Activated CD8-positive, alpha-beta T cell treated with anti-CD3 and anti-CD28 coated beads for 36 hours (primary cell): ENCODE results near the gene TNNI2. TPM values are rescaled to one million over a fixed set of nuclear protein-coding genes. Genes with fewer than 3 reads are reported as not detected.
"Not testable (repeated sequence)": the region's sequence is repeated elsewhere in the genome, so short reads cannot be mapped to it uniquely, and the experiment has no call there.

Experiments
- ATAC-seq: fragments of 200-7000 bp; cut with Tn5 transposase; one replicate; pipeline ENCODE4 v1.10.0; 2021; ENCODE audit warnings: mild to moderate bottlenecking, moderate library complexity
- CTCF ChIA-PET: fragments of 350-600 bp; sonication (Branson Sonifier 250); formaldehyde crosslinking; loops from one replicate; lab custom pipeline; 2021; ENCODE audit warnings: antibody characterized with exemption; lab: Charles Lee
- POLR2A ChIA-PET: fragments of 350-600 bp; sonication (Branson Sonifier 250); formaldehyde crosslinking; loops from one replicate; lab custom pipeline; 2021; ENCODE audit warnings: antibody characterized with exemption; lab: Charles Lee
- DNase-seq: peaks from one replicate; pipeline ENCODE4 v3.0.0-alpha.2; 2020
- H3K27ac Mint-ChIP-seq: one replicate; pipeline ENCODE4 v1.8.0; 2021; ENCODE audit warnings: mild to moderate bottlenecking, mixed read lengths
- H3K27me3 Mint-ChIP-seq: one replicate; pipeline ENCODE4 v1.8.0; 2021; ENCODE audit warnings: mixed read lengths
- H3K36me3 Mint-ChIP-seq: one replicate; pipeline ENCODE4 v1.8.0; 2021; ENCODE audit warnings: low read depth, mixed read lengths
- H3K4me1 Mint-ChIP-seq: one replicate; pipeline ENCODE4 v1.8.0; 2021; ENCODE audit warnings: low read depth, mixed read lengths
- H3K4me3 Mint-ChIP-seq: one replicate; pipeline ENCODE4 v1.8.0; 2021; ENCODE audit warnings: mild to moderate bottlenecking, moderate library complexity, mixed read lengths
- H3K9me3 Mint-ChIP-seq: one replicate; pipeline ENCODE4 v1.8.0; 2021; ENCODE audit warnings: mixed read lengths
- CTCF ChIP-seq: fragments of 200-600 bp; IDR thresholded peaks from one replicate; pipeline ENCODE4 v1.8.0; 2022; ENCODE audit warnings: antibody characterized with exemption, mild to moderate bottlenecking
- intact Hi-C: fragments of 100-400 bp; cut with micrococcal nuclease; formaldehyde crosslinking; loops from one replicate; pipeline ENCODE4 v1.10.0; 2022
- total RNA-seq, 2 experiments: library from RNA; stranded (reverse); gene quantifications; one replicate each; pipeline ENCODE4 v1.2.3, GENCODE V29; 2021

The TNNI2 gene
- total RNA-seq, 2 experiments from 2014 or later, result 0.92 TPM; not detected in 1

GRCh38 chr11:1882265-1883238 lies 43.8 kb downstream of the TNNI2 start:
- peaks cover 6% of the 10 kb centered on the region for H3K4me1 Mint-ChIP-seq
- ChIA-PET CTCF (interaction anchor here (0.6 to 3.9 kb wide), 44 partner anchors 9 to 274 kb away, joined by 3 to 34 read pairs (median 5); partner anchors contain the start of genes H19, LSP1, PRR33 and TNNI2), POLR2A (interaction anchor here (1.0 to 1.5 kb wide), 6 partner anchors 9 to 423 kb away, joined by 3 to 10 read pairs (median 4); partner anchors contain the start of gene PRR33)
- H3K27me3 Mint-ChIP-seq, result no peaks in the 10 kb centered on the region
- DNase-seq (peak; percentile 87), ATAC-seq (peak; percentile 89)
- H3K27ac Mint-ChIP-seq, result no peak overlapping the region
- intact Hi-C loops, result loop anchor here (5.0 to 10.0 kb wide), 3 partner anchors 35 to 272 kb away; partner anchors contain the start of genes TNNI2 and TNNT3
- peaks cover under 1% of the 10 kb centered on the region for H3K36me3 Mint-ChIP-seq
- no peaks in the 10 kb centered on the region for H3K9me3 Mint-ChIP-seq
- no peak overlapping the region for H3K4me3 Mint-ChIP-seq
- peak; percentile 78 for TF ChIP-seq CTCF

GRCh38 chr11:1883346-1884302 lies 44.8 kb downstream of the TNNI2 start:
- ATAC-seq, result no peak
- Mint-ChIP-seq H3K9me3 (no peaks in the 10 kb centered on the region), H3K4me1 (peaks cover 12% of the 10 kb centered on the region), H3K27ac (no peak overlapping the region), H3K27me3 (no peaks in the 10 kb centered on the region), H3K4me3 (no peak overlapping the region), H3K36me3 (peaks cover 7% of the 10 kb centered on the region)
- TF ChIP-seq CTCF, result no peak
- CTCF ChIA-PET, result interaction anchor here (1.2 to 3.9 kb wide), 17 partner anchors 7 to 268 kb away, joined by 3 to 32 read pairs (median 12); partner anchors contain the start of genes LSP1 and PRR33
- no peak for DNase-seq
- intact Hi-C loops, result loop anchor here (5.0 to 10.0 kb wide), 3 partner anchors 34 to 271 kb away; partner anchors contain the start of genes TNNI2 and TNNT3
- POLR2A ChIA-PET, result interaction anchor here (1.3 to 1.5 kb wide), 3 partner anchors 8 to 34 kb away, joined by 4 to 10 read pairs (median 4); partner anchors contain the start of gene PRR33

- peaks cover 12% of the 10 kb centered on the region for H3K36me3 Mint-ChIP-seq
- no peaks in the 10 kb centered on the region for H3K27me3 Mint-ChIP-seq
- H3K27ac Mint-ChIP-seq, result no peak overlapping the region
- H3K9me3 Mint-ChIP-seq, result no peaks in the 10 kb centered on the region
- H3K4me3 Mint-ChIP-seq, result no peak overlapping the region
- CTCF ChIA-PET, result interaction anchor here (1.2 kb wide), 1 partner anchor 32 kb away, joined by 3 read pairs; the partner anchor contains the start of gene LSP1
- ATAC-seq, result no peak
- intact Hi-C loops, result loop anchor here (5.0 to 10.0 kb wide), 3 partner anchors 33 to 270 kb away; partner anchors contain the start of genes TNNI2 and TNNT3
- H3K4me1 Mint-ChIP-seq, result peaks cover 16% of the 10 kb centered on the region
- POLR2A ChIA-PET, result interaction anchor here (1.5 kb wide), 1 partner anchor 32 kb away, joined by 4 read pairs; no protein-coding TSS in a partner anchor
- no peak for DNase-seq
- no peak for TF ChIP-seq CTCF
These were observed 45.5 kb downstream of the TNNI2 start for GRCh38 chr11:1884303-1884700.

GRCh38 chr11:1886551-1886950 lies 47.8 kb downstream of the TNNI2 start:
- H3K27me3 Mint-ChIP-seq, POLR2A ChIA-PET, ATAC-seq, DNase-seq, CTCF ChIA-PET, H3K9me3 Mint-ChIP-seq, H3K27ac Mint-ChIP-seq, H3K4me3 Mint-ChIP-seq: not testable (repeated sequence)
- peaks cover 20% of the 10 kb centered on the region for H3K4me1 Mint-ChIP-seq
- intact Hi-C loops, result loop anchor here (10.0 kb wide), 1 partner anchor 268 kb away; no protein-coding TSS in a partner anchor
- peaks cover 30% of the 10 kb centered on the region for H3K36me3 Mint-ChIP-seq
